Activated CD8-positive, alpha-beta T cell treated with anti-CD3 and anti-CD28 coated beads for 36 hours (primary cell): ENCODE measurements around the gene ARHGAP4. TPM values are rescaled to one million over a fixed set of nuclear protein-coding genes. Genes with fewer than 3 reads are reported as not detected.

Experiments
- ATAC-seq: fragments of 200-7000 bp; cut with Tn5 transposase; one replicate; pipeline ENCODE4 v1.10.0; 2021; ENCODE audit warnings: mild to moderate bottlenecking, moderate library complexity
- CTCF ChIA-PET: fragments of 350-600 bp; sonication (Branson Sonifier 250); formaldehyde crosslinking; loops from one replicate; lab custom pipeline; 2021; ENCODE audit warnings: antibody characterized with exemption; lab: Charles Lee
- POLR2A ChIA-PET: fragments of 350-600 bp; sonication (Branson Sonifier 250); formaldehyde crosslinking; loops from one replicate; lab custom pipeline; 2021; ENCODE audit warnings: antibody characterized with exemption; lab: Charles Lee
- DNase-seq: peaks from one replicate; pipeline ENCODE4 v3.0.0-alpha.2; 2020
- H3K27ac Mint-ChIP-seq: one replicate; pipeline ENCODE4 v1.8.0; 2021; ENCODE audit warnings: mild to moderate bottlenecking, mixed read lengths
- H3K27me3 Mint-ChIP-seq: one replicate; pipeline ENCODE4 v1.8.0; 2021; ENCODE audit warnings: mixed read lengths
- H3K36me3 Mint-ChIP-seq: one replicate; pipeline ENCODE4 v1.8.0; 2021; ENCODE audit warnings: low read depth, mixed read lengths
- H3K4me1 Mint-ChIP-seq: one replicate; pipeline ENCODE4 v1.8.0; 2021; ENCODE audit warnings: low read depth, mixed read lengths
- H3K4me3 Mint-ChIP-seq: one replicate; pipeline ENCODE4 v1.8.0; 2021; ENCODE audit warnings: mild to moderate bottlenecking, moderate library complexity, mixed read lengths
- H3K9me3 Mint-ChIP-seq: one replicate; pipeline ENCODE4 v1.8.0; 2021; ENCODE audit warnings: mixed read lengths
- CTCF ChIP-seq: fragments of 200-600 bp; IDR thresholded peaks from one replicate; pipeline ENCODE4 v1.8.0; 2022; ENCODE audit warnings: antibody characterized with exemption, mild to moderate bottlenecking
- intact Hi-C: fragments of 100-400 bp; cut with micrococcal nuclease; formaldehyde crosslinking; loops from one replicate; pipeline ENCODE4 v1.10.0; 2022
- total RNA-seq, 2 experiments: library from RNA; stranded (reverse); gene quantifications; one replicate each; pipeline ENCODE4 v1.2.3, GENCODE V29; 2021

Gene ARHGAP4
- total RNA-seq, 2 experiments from 2014 or later, result 128 to 130 TPM

- Mint-ChIP-seq H3K27ac (no peak overlapping the region), H3K27me3 (no peaks in the 10 kb centered on the region), H3K36me3 (peaks cover 27% of the 10 kb centered on the region), H3K9me3 (no peaks in the 10 kb centered on the region), H3K4me1 (no peaks in the 10 kb centered on the region), H3K4me3 (no peak overlapping the region)
- CTCF ChIA-PET, result interaction anchor here (1.3 kb wide), 1 partner anchor 12 kb away, joined by 3 read pairs; no protein-coding TSS in a partner anchor
- no peak for TF ChIP-seq CTCF
- intact Hi-C loops, result no loop called here
- DNase-seq (no peak), ATAC-seq (no peak)
- POLR2A ChIA-PET, result interaction anchor here (3.1 kb wide), 1 partner anchor 10 kb away, joined by 14 read pairs; no protein-coding TSS in a partner anchor
Observed at GRCh38 chrX:153959649-153960048, 33.6 kb upstream of the ARHGAP4 start.

- Mint-ChIP-seq H3K27me3 (no peaks in the 10 kb centered on the region), H3K9me3 (no peaks in the 10 kb centered on the region), H3K36me3 (peaks cover 33% of the 10 kb centered on the region), H3K27ac (no peak overlapping the region), H3K4me3 (no peak overlapping the region), H3K4me1 (peaks cover 2% of the 10 kb centered on the region)
- ATAC-seq (no peak), DNase-seq (no peak)
- ChIA-PET CTCF (interaction anchor here (1.1 to 1.3 kb wide), 2 partner anchors 10 to 11 kb away, joined by 3 read pairs; no protein-coding TSS in a partner anchor), POLR2A (interaction anchor here (1.3 to 3.1 kb wide), 3 partner anchors 9 to 11 kb away, joined by 5 to 14 read pairs (median 10); no protein-coding TSS in a partner anchor)
- TF ChIP-seq CTCF, result no peak
- intact Hi-C loops, result no loop called here
Observed at GRCh38 chrX:153958605-153959004, 32.5 kb upstream of the ARHGAP4 start.

- H3K27ac Mint-ChIP-seq, result no peak overlapping the region
- peaks cover 37% of the 10 kb centered on the region for H3K36me3 Mint-ChIP-seq
- CTCF ChIA-PET, result no interaction called here
- POLR2A ChIA-PET, result interaction anchor here (1.6 kb wide), 1 partner anchor 10 kb away, joined by 10 read pairs; no protein-coding TSS in a partner anchor
- no peak for ATAC-seq
- intact Hi-C loops, result no loop called here
- H3K4me1 Mint-ChIP-seq, result peaks cover 7% of the 10 kb centered on the region
- no peak for DNase-seq
- no peaks in the 10 kb centered on the region for H3K9me3 Mint-ChIP-seq
- no peak overlapping the region for H3K4me3 Mint-ChIP-seq
- TF ChIP-seq CTCF, result no peak
- H3K27me3 Mint-ChIP-seq, result no peaks in the 10 kb centered on the region
Observed at GRCh38 chrX:153957224-153957623, 31.2 kb upstream of the ARHGAP4 start.

- POLR2A ChIA-PET, result interaction anchor here (0.7 kb wide), 1 partner anchor 10 kb away, joined by 3 read pairs; no protein-coding TSS in a partner anchor
- intact Hi-C loops, result no loop called here
- H3K36me3 Mint-ChIP-seq, result peaks cover 37% of the 10 kb centered on the region
- CTCF ChIA-PET, result no interaction called here
- DNase-seq (no peak), ATAC-seq (no peak)
- no peak for TF ChIP-seq CTCF
- H3K4me3 Mint-ChIP-seq, result no peak overlapping the region
- H3K27ac Mint-ChIP-seq, result peak overlapping the region; percentile 52
- no peaks in the 10 kb centered on the region for H3K27me3 Mint-ChIP-seq
- H3K9me3 Mint-ChIP-seq, result no peaks in the 10 kb centered on the region
- peaks cover 10% of the 10 kb centered on the region for H3K4me1 Mint-ChIP-seq
Observed at GRCh38 chrX:153956044-153956907, 30.2 kb upstream of the ARHGAP4 start.

GRCh38 chrX:153955228-153955732, 29.2 kb upstream of the ARHGAP4 start:
- ATAC-seq, result no peak
- TF ChIP-seq CTCF, result no peak

More at GRCh38 chrX:153955228-153955732, 29.2 kb upstream of the ARHGAP4 start:
- ChIA-PET POLR2A (no interaction called here), CTCF (no interaction called here)
- H3K4me1 Mint-ChIP-seq, result peaks cover 18% of the 10 kb centered on the region
- H3K27ac Mint-ChIP-seq, result peak overlapping the region; percentile 52
- H3K27me3 Mint-ChIP-seq, result no peaks in the 10 kb centered on the region
- intact Hi-C loops, result no loop called here
- no peak for DNase-seq
- H3K9me3 Mint-ChIP-seq, result no peaks in the 10 kb centered on the region
- H3K36me3 Mint-ChIP-seq, result peaks cover 43% of the 10 kb centered on the region
- H3K4me3 Mint-ChIP-seq, result no peak overlapping the region
